ENCODE results near the gene HOXA5. TPM values are rescaled to one million over a fixed set of nuclear protein-coding genes. Genes with fewer than 3 reads are reported as not detected.

HOXA5 gene
- total and polyA plus RNA-seq, 2 of the 8 experiments (the other 6 are each of a cell fraction or from before 2014, with no cell fraction given) = not detected

- TF ChIP-seq SIN3A (conservative IDR thresholded peaks at IDR 0.05 in 1 of 2, IDR thresholded peaks at IDR 0.05 in 1 of 2; ENCODE audit: low read depth in 1 of 2, low read length in 2 of 2) (no peak), ZNF274 (IDR thresholded peaks at IDR 0.05; ENCODE audit: borderline replicate concordance, extremely low read depth, low read length) (no peak), HDAC2 (IDR thresholded peaks at IDR 0.05; ENCODE audit: borderline replicate concordance in 1 of 2, low read depth in 2 of 2, low read length in 2 of 2) (no peak), SP1 (IDR thresholded peaks at IDR 0.05; ENCODE audit: low read depth, low read length) (no peak), TCF12 (IDR thresholded peaks at IDR 0.05; ENCODE audit: low read depth, low read length) (no peak), JUND (IDR thresholded peaks at IDR 0.05; ENCODE audit: low read length) (no peak)
Measured at GRCh38 chr7:27146491-27147198, 3.2 kb upstream of the HOXA5 start (continued).
